ENCODE measurements around the gene ZFPL1.

The ZFPL1 gene

GRCh38 chr11:65063532-65063931 lies 20.5 kb upstream of the ZFPL1 start:
- TF ChIP-seq SIN3A (IDR thresholded peaks at IDR 0.05; ENCODE audit: borderline replicate concordance, insufficient read depth, low read length) (no peak), REST (IDR thresholded peaks at IDR 0.05; ENCODE audit: insufficient read depth in 1 of 2, low read depth in 2 of 2, low read length in 2 of 2) (no peak), POLR2AphosphoS5 (IDR thresholded peaks at IDR 0.05; ENCODE audit: low read depth, low read length) (no peak), TAF1 (IDR thresholded peaks at IDR 0.05; ENCODE audit: borderline replicate concordance, insufficient read depth, low read length) (no peak), FOXP2 (optimal IDR thresholded peaks at IDR 0.05; ENCODE audit: borderline replicate concordance, extremely low read depth, extremely low read length, insufficient read depth) (no peak)

- TF ChIP-seq REST (IDR thresholded peaks at IDR 0.05; ENCODE audit: insufficient read depth in 1 of 2, low read depth in 2 of 2, low read length in 2 of 2) (no peak), FOXP2 (optimal IDR thresholded peaks at IDR 0.05; ENCODE audit: borderline replicate concordance, extremely low read depth, extremely low read length, insufficient read depth) (no peak), TAF1 (IDR thresholded peaks at IDR 0.05; ENCODE audit: borderline replicate concordance, insufficient read depth, low read length) (no peak), SIN3A (IDR thresholded peaks at IDR 0.05; ENCODE audit: borderline replicate concordance, insufficient read depth, low read length) (no peak), POLR2AphosphoS5 (IDR thresholded peaks at IDR 0.05; ENCODE audit: low read depth, low read length) (no peak)
Measured at GRCh38 chr11:65064847-65065240, 19.2 kb upstream of the ZFPL1 start.

GRCh38 chr11:65065851-65066250 lies 18.2 kb upstream of the ZFPL1 start:
- TF ChIP-seq FOXP2 (optimal IDR thresholded peaks at IDR 0.05; ENCODE audit: borderline replicate concordance, extremely low read depth, extremely low read length, insufficient read depth) = no peak
- TF ChIP-seq POLR2AphosphoS5 (IDR thresholded peaks at IDR 0.05; ENCODE audit: low read depth, low read length) = no peak
- no peak for TF ChIP-seq REST (IDR thresholded peaks at IDR 0.05; ENCODE audit: insufficient read depth in 1 of 2, low read depth in 2 of 2, low read length in 2 of 2)
- no peak for TF ChIP-seq SIN3A (IDR thresholded peaks at IDR 0.05; ENCODE audit: borderline replicate concordance, insufficient read depth, low read length)
- TF ChIP-seq TAF1 (IDR thresholded peaks at IDR 0.05; ENCODE audit: borderline replicate concordance, insufficient read depth, low read length) = no peak

- no peak for TF ChIP-seq FOXP2 (optimal IDR thresholded peaks at IDR 0.05; ENCODE audit: borderline replicate concordance, extremely low read depth, extremely low read length, insufficient read depth)
- no peak for TF ChIP-seq POLR2AphosphoS5 (IDR thresholded peaks at IDR 0.05; ENCODE audit: low read depth, low read length)
- no peak for TF ChIP-seq REST (IDR thresholded peaks at IDR 0.05; ENCODE audit: insufficient read depth in 1 of 2, low read depth in 2 of 2, low read length in 2 of 2)
- no peak for TF ChIP-seq TAF1 (IDR thresholded peaks at IDR 0.05; ENCODE audit: borderline replicate concordance, insufficient read depth, low read length)
Measured at GRCh38 chr11:65066315-65066714, 17.7 kb upstream of the ZFPL1 start.

GRCh38 chr11:65066805-65067291 lies 17.2 kb upstream of the ZFPL1 start:
- TF ChIP-seq REST (IDR thresholded peaks at IDR 0.05; ENCODE audit: insufficient read depth in 1 of 2, low read depth in 2 of 2, low read length in 2 of 2) = no peak
- no peak for TF ChIP-seq POLR2AphosphoS5 (IDR thresholded peaks at IDR 0.05; ENCODE audit: low read depth, low read length)
- no peak for TF ChIP-seq FOXP2 (optimal IDR thresholded peaks at IDR 0.05; ENCODE audit: borderline replicate concordance, extremely low read depth, extremely low read length, insufficient read depth)
- TF ChIP-seq TAF1 (IDR thresholded peaks at IDR 0.05; ENCODE audit: borderline replicate concordance, insufficient read depth, low read length) = no peak
- TF ChIP-seq SIN3A (IDR thresholded peaks at IDR 0.05; ENCODE audit: borderline replicate concordance, insufficient read depth, low read length) = no peak

Data from PFSK-1 (cell line).